K562 (cell line): ENCODE results near the gene NEDD4L. TPM values are rescaled to one million over a fixed set of nuclear protein-coding genes. Genes with fewer than 3 reads are reported as not detected.

Experiments used
- GABPA ChIP-seq: fragments of 200-800 bp; sonication (Bioruptor generic); conservative IDR thresholded peaks from 2 replicates; pipeline ENCODE4 v1.6.1; 2016; ENCODE audit warnings: low read depth, missing genetic modification characterization, missing compliant biosample characterization
- GATAD2B ChIP-seq: fragments of 450-650 bp; IDR thresholded peaks from 2 replicates; pipeline ENCODE4 v1.6.1; 2017; ENCODE audit warnings: mild to moderate bottlenecking, borderline replicate concordance
- KDM4B ChIP-seq, 2 experiments: fragments of 450-650 bp in 1 of 2; sonication (generic) in 1 of 2; IDR thresholded peaks; 2 replicates each; pipeline ENCODE4 v1.6.1; 2016 to 2017; ENCODE audit warnings: borderline replicate concordance in 2 of 2, antibody characterized with exemption in 1 of 2, low read depth in 1 of 2, mild to moderate bottlenecking in 1 of 2
- MTA3 ChIP-seq: fragments of 450-650 bp; formaldehyde crosslinking; IDR thresholded peaks from 2 replicates; pipeline ENCODE4 v1.6.1; 2017; ENCODE audit warnings: mild to moderate bottlenecking, borderline replicate concordance
- NONO ChIP-seq, 2 experiments: fragments of 200-400 bp in 1 of 2; fragments of 450-650 bp in 1 of 2; formaldehyde crosslinking in 1 of 2; IDR thresholded peaks; 2 replicates each; pipeline ENCODE4 v1.6.1; 2017; ENCODE audit warnings: low read depth in 2 of 2, mild to moderate bottlenecking in 2 of 2, moderate library complexity in 2 of 2, low read length in 1 of 2
- NR1H2 ChIP-seq: sonication (generic); formaldehyde crosslinking; IDR thresholded peaks from 2 replicates; pipeline ENCODE4 v1.4.0; 2020; ENCODE audit warnings: mild to moderate bottlenecking, missing genetic modification reagents
- PHB ChIP-seq: fragments of 250-450 bp; sonication (Bioruptor Pico); IDR thresholded peaks from 2 replicates; pipeline ENCODE4 v1.5.0; 2021
- POU5F1 ChIP-seq: fragments of 150-350 bp; IDR thresholded peaks from 2 replicates; pipeline ENCODE4 v1.6.1; 2014; ENCODE audit warnings: borderline replicate concordance, low read length, low read depth, mild to moderate bottlenecking; ENCODE audit not compliant: partially characterized antibody
- SRSF7 ChIP-seq: fragments of 200-400 bp; formaldehyde crosslinking; optimal IDR thresholded peaks from 2 replicates; pipeline ENCODE3; 2017; ENCODE audit warnings: mild to moderate bottlenecking, low read depth, low read length
- TOE1 ChIP-seq, 2 experiments: fragments of 450-650 bp in 1 of 2; sonication (generic) in 1 of 2; formaldehyde crosslinking in 1 of 2; IDR thresholded peaks; 2 replicates each; pipeline versions ENCODE4 v1.7.1 to v1.8.0; 2016 to 2022; ENCODE audit warnings: borderline replicate concordance in 2 of 2, mild to moderate bottlenecking in 2 of 2, antibody characterized with exemption in 1 of 2, inconsistent platforms in 1 of 2, low read depth in 1 of 2, missing genetic modification reagents in 1 of 2, moderate library complexity in 1 of 2
- ZNF23 ChIP-seq: fragments of 250-450 bp; sonication (Bioruptor Pico); IDR thresholded peaks from 2 replicates; pipeline ENCODE4 v1.4.0; 2020; ENCODE audit warnings: mild to moderate bottlenecking
- ZNF696 ChIP-seq: fragments of 250-450 bp; sonication (Bioruptor Pico); conservative IDR thresholded peaks from 2 replicates; pipeline ENCODE4 v1.4.0; 2020; ENCODE audit warnings: mild to moderate bottlenecking, moderate library complexity
- ZZZ3 ChIP-seq: fragments of 450-650 bp; IDR thresholded peaks from 2 replicates; pipeline ENCODE4 v1.6.1; 2016; ENCODE audit warnings: antibody characterized with exemption, mild to moderate bottlenecking, moderate library complexity
- polyA plus RNA-seq, 8 experiments: library from polyadenylated mRNA; depleted of rRNA in 4 of 8; stranded (reverse) in 5 of 8; unstranded in 3 of 8; fragments of >200 nt; fragmentation: Nextera tagmentation in 2 of 8; fragmentation: Illumina TruSeq in 1 of 8; extraction: Ambion mirVana in 2 of 8; extraction: Trizol in 1 of 8; gene quantifications; 2 replicates each; pipeline versions ENCODE4 v1.2.1 to v1.2.3, GENCODE V29; 2011 to 2014; ENCODE audit warnings: inconsistent platforms in 1 of 8, missing spikeins in 1 of 8
- total RNA-seq, 7 experiments: library from RNA; depleted of rRNA in 6 of 7; stranded (reverse); fragments of >200 nt in 6 of 7; fragmentation: Illumina TruSeq in 2 of 7; extraction: Trizol in 2 of 7; gene quantifications; 2 replicates each; pipeline versions ENCODE4 v1.2.1 to v1.2.3, GENCODE V29; 2011 to 2021; ENCODE audit warnings: low replicate concordance in 1 of 7
- TF ChIP-seq, protein P1 (sequence below): fragments of 450-650 bp; formaldehyde crosslinking; conservative IDR thresholded peaks from 2 replicates; pipeline ENCODE4 v1.4.0; 2022; ENCODE audit warnings: mild to moderate bottlenecking, missing genetic modification characterization
- TF ChIP-seq, protein P2 (sequence below): sonication (generic); formaldehyde crosslinking; IDR thresholded peaks from 2 replicates; pipeline ENCODE4 v1.8.0; 2022; ENCODE audit warnings: missing genetic modification reagents, mild to moderate bottlenecking, borderline replicate concordance
- TF ChIP-seq, protein P3 (sequence below): sonication (generic); formaldehyde crosslinking; IDR thresholded peaks from 2 replicates; pipeline ENCODE4 v1.8.1; 2023; ENCODE audit warnings: mild to moderate bottlenecking, missing genetic modification reagents
- TF ChIP-seq, protein P4 (sequence below), 2 experiments: fragments of 450-650 bp; IDR thresholded peaks; 2 replicates each; pipeline ENCODE4 v1.6.1; 2018; ENCODE audit warnings: mild to moderate bottlenecking in 2 of 2, low read depth in 1 of 2; ENCODE audit not compliant: partially characterized antibody in 2 of 2

NEDD4L gene
- total and polyA plus RNA-seq, 9 of the 15 experiments (the other 6 are each of a cell fraction or from before 2014, with no cell fraction given) = 8.1 to 33.4 (median 19.9) TPM

DNA sequence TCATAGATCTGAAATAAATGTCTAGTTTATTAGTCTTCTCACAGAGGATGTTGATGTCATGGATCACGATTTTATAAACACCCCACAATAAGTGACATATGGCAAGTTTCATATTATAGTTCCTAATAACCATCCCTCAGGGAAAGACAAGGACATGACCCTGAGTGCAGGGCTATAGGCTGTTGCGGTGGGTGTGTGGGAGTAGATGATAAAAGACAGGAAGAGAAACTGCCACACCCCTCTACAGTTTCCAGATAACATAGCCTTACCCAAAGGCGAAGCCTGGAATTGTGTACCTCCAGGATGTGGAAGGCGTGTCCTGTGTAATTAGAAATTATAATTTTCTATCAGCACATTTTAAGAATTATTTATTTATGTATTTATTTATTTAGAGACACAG, 2.4 kb upstream of the NEDD4L start (continued):
- TF ChIP-seq, protein P1, sequence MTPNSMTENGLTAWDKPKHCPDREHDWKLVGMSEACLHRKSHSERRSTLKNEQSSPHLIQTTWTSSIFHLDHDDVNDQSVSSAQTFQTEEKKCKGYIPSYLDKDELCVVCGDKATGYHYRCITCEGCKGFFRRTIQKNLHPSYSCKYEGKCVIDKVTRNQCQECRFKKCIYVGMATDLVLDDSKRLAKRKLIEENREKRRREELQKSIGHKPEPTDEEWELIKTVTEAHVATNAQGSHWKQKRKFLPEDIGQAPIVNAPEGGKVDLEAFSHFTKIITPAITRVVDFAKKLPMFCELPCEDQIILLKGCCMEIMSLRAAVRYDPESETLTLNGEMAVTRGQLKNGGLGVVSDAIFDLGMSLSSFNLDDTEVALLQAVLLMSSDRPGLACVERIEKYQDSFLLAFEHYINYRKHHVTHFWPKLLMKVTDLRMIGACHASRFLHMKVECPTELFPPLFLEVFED = no peak
- TF ChIP-seq ZZZ3 (no peak), ZNF696 (CRISPR knock-in tag) (no peak), GATAD2B (peak; percentile 79; the same call in 1 of the 2 replicates), GABPA (tag) (no peak), NR1H2 (CRISPR knock-in tag) (no peak), KDM4B (IDR thresholded peaks at IDR 0.05; ENCODE audit: borderline replicate concordance in 2 of 2, low read depth in 1 of 2) (no peak), TOE1 (IDR thresholded peaks at IDR 0.05; ENCODE audit: borderline replicate concordance) (no peak), TOE1 (CRISPR knock-in tag; IDR thresholded peaks at IDR 0.05; ENCODE audit: borderline replicate concordance, low read depth) (no peak), POU5F1 (no peak), ZNF23 (no peak), MTA3 (no peak), NONO (IDR thresholded peaks at IDR 0.05; ENCODE audit: low read depth in 2 of 2, low read length in 1 of 2) (no peak), SRSF7 (no peak), PHB (no peak)
- TF ChIP-seq, protein P2, sequence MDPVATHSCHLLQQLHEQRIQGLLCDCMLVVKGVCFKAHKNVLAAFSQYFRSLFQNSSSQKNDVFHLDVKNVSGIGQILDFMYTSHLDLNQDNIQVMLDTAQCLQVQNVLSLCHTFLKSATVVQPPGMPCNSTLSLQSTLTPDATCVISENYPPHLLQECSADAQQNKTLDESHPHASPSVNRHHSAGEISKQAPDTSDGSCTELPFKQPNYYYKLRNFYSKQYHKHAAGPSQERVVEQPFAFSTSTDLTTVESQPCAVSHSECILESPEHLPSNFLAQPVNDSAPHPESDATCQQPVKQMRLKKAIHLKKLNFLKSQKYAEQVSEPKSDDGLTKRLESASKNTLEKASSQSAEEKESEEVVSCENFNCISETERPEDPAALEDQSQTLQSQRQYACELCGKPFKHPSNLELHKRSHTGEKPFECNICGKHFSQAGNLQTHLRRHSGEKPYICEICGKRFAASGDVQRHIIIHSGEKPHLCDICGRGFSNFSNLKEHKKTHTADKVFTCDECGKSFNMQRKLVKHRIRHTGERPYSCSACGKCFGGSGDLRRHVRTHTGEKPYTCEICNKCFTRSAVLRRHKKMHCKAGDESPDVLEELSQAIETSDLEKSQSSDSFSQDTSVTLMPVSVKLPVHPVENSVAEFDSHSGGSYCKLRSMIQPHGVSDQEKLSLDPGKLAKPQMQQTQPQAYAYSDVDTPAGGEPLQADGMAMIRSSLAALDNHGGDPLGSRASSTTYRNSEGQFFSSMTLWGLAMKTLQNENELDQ (CRISPR knock-in tag) = no peak
- TF ChIP-seq, protein P3, sequence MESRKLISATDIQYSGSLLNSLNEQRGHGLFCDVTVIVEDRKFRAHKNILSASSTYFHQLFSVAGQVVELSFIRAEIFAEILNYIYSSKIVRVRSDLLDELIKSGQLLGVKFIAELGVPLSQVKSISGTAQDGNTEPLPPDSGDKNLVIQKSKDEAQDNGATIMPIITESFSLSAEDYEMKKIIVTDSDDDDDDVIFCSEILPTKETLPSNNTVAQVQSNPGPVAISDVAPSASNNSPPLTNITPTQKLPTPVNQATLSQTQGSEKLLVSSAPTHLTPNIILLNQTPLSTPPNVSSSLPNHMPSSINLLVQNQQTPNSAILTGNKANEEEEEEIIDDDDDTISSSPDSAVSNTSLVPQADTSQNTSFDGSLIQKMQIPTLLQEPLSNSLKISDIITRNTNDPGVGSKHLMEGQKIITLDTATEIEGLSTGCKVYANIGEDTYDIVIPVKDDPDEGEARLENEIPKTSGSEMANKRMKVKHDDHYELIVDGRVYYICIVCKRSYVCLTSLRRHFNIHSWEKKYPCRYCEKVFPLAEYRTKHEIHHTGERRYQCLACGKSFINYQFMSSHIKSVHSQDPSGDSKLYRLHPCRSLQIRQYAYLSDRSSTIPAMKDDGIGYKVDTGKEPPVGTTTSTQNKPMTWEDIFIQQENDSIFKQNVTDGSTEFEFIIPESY = no peak
- TF ChIP-seq, protein P4, sequence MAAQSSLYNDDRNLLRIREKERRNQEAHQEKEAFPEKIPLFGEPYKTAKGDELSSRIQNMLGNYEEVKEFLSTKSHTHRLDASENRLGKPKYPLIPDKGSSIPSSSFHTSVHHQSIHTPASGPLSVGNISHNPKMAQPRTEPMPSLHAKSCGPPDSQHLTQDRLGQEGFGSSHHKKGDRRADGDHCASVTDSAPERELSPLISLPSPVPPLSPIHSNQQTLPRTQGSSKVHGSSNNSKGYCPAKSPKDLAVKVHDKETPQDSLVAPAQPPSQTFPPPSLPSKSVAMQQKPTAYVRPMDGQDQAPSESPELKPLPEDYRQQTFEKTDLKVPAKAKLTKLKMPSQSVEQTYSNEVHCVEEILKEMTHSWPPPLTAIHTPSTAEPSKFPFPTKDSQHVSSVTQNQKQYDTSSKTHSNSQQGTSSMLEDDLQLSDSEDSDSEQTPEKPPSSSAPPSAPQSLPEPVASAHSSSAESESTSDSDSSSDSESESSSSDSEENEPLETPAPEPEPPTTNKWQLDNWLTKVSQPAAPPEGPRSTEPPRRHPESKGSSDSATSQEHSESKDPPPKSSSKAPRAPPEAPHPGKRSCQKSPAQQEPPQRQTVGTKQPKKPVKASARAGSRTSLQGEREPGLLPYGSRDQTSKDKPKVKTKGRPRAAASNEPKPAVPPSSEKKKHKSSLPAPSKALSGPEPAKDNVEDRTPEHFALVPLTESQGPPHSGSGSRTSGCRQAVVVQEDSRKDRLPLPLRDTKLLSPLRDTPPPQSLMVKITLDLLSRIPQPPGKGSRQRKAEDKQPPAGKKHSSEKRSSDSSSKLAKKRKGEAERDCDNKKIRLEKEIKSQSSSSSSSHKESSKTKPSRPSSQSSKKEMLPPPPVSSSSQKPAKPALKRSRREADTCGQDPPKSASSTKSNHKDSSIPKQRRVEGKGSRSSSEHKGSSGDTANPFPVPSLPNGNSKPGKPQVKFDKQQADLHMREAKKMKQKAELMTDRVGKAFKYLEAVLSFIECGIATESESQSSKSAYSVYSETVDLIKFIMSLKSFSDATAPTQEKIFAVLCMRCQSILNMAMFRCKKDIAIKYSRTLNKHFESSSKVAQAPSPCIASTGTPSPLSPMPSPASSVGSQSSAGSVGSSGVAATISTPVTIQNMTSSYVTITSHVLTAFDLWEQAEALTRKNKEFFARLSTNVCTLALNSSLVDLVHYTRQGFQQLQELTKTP (IDR thresholded peaks at IDR 0.05; ENCODE audit: low read depth in 1 of 2, partially characterized antibody in 2 of 2) = no peak
